Endothelial cell of umbilical vein (primary cell): ENCODE measurements around the gene BANF2. TPM values are rescaled to one million over a fixed set of nuclear protein-coding genes. Genes with fewer than 3 reads are reported as not detected.

ENCODE experiments used
- BruUV-seq: library from RNA; stranded (reverse); fragments of 400-500 nt; replicated peaks from 2 replicates; lab custom pipeline; 2021; lab: Mats Ljungman, UMichigan
- CTCF ChIA-PET: fragments of 300-600, 350-600 bp; sonication (Branson Sonifier 250); formaldehyde crosslinking; loops from one replicate; lab custom pipeline; 2021; ENCODE audit warnings: antibody characterized with exemption, inconsistent platforms; lab: Charles Lee
- POLR2A ChIA-PET: fragments of 300-600, 350-600 bp; sonication (Branson Sonifier 250); formaldehyde crosslinking; loops from one replicate; lab custom pipeline; 2021; ENCODE audit warnings: antibody characterized with exemption, inconsistent platforms; lab: Charles Lee
- DNase-seq: peaks from one replicate; pipeline ENCODE4 v3.0.0-alpha.2; 2011; ENCODE audit warnings: low read depth, low spot score
- FAIRE-seq: peaks from 2 replicates; lab custom pipeline; 2011; peaks lifted over from hg19 to GRCh38; lab: Jason Lieb, UNC
- H2AFZ ChIP-seq: 2 replicates; pipeline ENCODE4 v1.6.0; 2012; ENCODE audit warnings: low read depth, low read length, control low read depth, inconsistent platforms
- H3K27ac ChIP-seq: 2 replicates; pipeline ENCODE4 v1.5.1; 2011; ENCODE audit warnings: low read depth, mild to moderate bottlenecking, control low read depth, low read length, moderate library complexity; ENCODE audit not compliant: insufficient read depth
- H3K27me3 ChIP-seq, 2 experiments: 2 replicates each; pipeline versions ENCODE4 v1.6.0 to v1.6.1; 2011; ENCODE audit warnings: low read length in 2 of 2, mixed read lengths in 1 of 2; ENCODE audit not compliant: control insufficient read depth in 2 of 2, insufficient read depth in 2 of 2
- H3K36me3 ChIP-seq, 2 experiments: 2 replicates in 1 of 2; 3 replicates in 1 of 2; pipeline ENCODE4 v1.5.1; 2011; ENCODE audit warnings: low read length in 2 of 2, mild to moderate bottlenecking in 1 of 2, moderate library complexity in 1 of 2; ENCODE audit not compliant: control insufficient read depth in 2 of 2, insufficient read depth in 2 of 2; ENCODE audit errors: extremely low read depth in 1 of 2
- H3K4me1 ChIP-seq: 3 replicates; pipeline ENCODE4 v1.5.1; 2011; ENCODE audit warnings: mild to moderate bottlenecking, low read length; ENCODE audit not compliant: control insufficient read depth, insufficient read depth; ENCODE audit errors: extremely low read depth
- H3K4me2 ChIP-seq: 2 replicates; pipeline ENCODE4 v1.6.1; 2011; ENCODE audit warnings: low read length, control low read depth, mixed read lengths; ENCODE audit not compliant: insufficient read depth
- H3K4me3 ChIP-seq, 3 experiments: fragments of 200-600 bp in 1 of 3; sonication (generic), shearing (Covaris generic) in 1 of 3; replicated peaks in 1 of 3; 2 replicates each; pipeline ENCODE4 v1.5.1; 2011 to 2016; ENCODE audit warnings: control low read depth in 3 of 3, low read length in 3 of 3, mild to moderate bottlenecking in 2 of 3, inconsistent platforms in 1 of 3, low read depth in 1 of 3, moderate library complexity in 1 of 3; ENCODE audit not compliant: insufficient read depth in 1 of 3
- H3K79me2 ChIP-seq: 2 replicates; pipeline ENCODE4 v1.6.0; 2012; ENCODE audit warnings: low read length, inconsistent platforms; ENCODE audit not compliant: control insufficient read depth, insufficient read depth
- H3K9ac ChIP-seq: replicated peaks from 2 replicates; pipeline ENCODE3; 2011; ENCODE audit warnings: low read length, control low read depth; ENCODE audit not compliant: insufficient read depth; ENCODE audit errors: extremely low read depth
- H3K9me1 ChIP-seq: replicated peaks from 3 replicates; pipeline ENCODE4 v1.6.0; 2011; ENCODE audit warnings: mild to moderate bottlenecking, low read length; ENCODE audit not compliant: control insufficient read depth, insufficient read depth; ENCODE audit errors: extremely low read depth
- H3K9me3 ChIP-seq: replicated peaks from 2 replicates; pipeline ENCODE4 v1.5.1; 2012; ENCODE audit warnings: low read length, inconsistent platforms; ENCODE audit not compliant: control insufficient read depth, insufficient read depth
- H4K20me1 ChIP-seq: replicated peaks from 2 replicates; pipeline ENCODE3; 2011; ENCODE audit warnings: mild to moderate bottlenecking, low read length; ENCODE audit not compliant: control insufficient read depth, insufficient read depth; ENCODE audit errors: extremely low read depth
- EZH2 ChIP-seq: IDR thresholded peaks from 2 replicates; pipeline ENCODE4 v1.6.1; 2012; ENCODE audit warnings: borderline replicate concordance, low read depth, mild to moderate bottlenecking, moderate library complexity, low read length, inconsistent platforms; ENCODE audit not compliant: severe bottlenecking
- FOS ChIP-seq: IDR thresholded peaks from 2 replicates; pipeline ENCODE4 v1.6.1; 2011; ENCODE audit warnings: mild to moderate bottlenecking, low read length, moderate library complexity, borderline replicate concordance; ENCODE audit not compliant: insufficient read depth
- GATA2 ChIP-seq: IDR thresholded peaks from 2 replicates; pipeline ENCODE4 v1.7.0; 2011; ENCODE audit warnings: low read depth, mild to moderate bottlenecking, moderate library complexity, mixed read lengths, low read length; ENCODE audit not compliant: insufficient read length, insufficient read depth
- JUN ChIP-seq: IDR thresholded peaks from 2 replicates; pipeline ENCODE4 v1.6.1; 2011; ENCODE audit warnings: borderline replicate concordance, low read depth; ENCODE audit not compliant: insufficient read length, insufficient read depth
- MYC ChIP-seq: IDR thresholded peaks from one replicate; pipeline ENCODE4 v1.6.1; 2011; ENCODE audit warnings: mild to moderate bottlenecking, low read depth, low read length
- POLR2A ChIP-seq: IDR thresholded peaks from 2 replicates; pipeline ENCODE4 v1.6.1; 2012; ENCODE audit warnings: low read depth, mild to moderate bottlenecking, control low read depth, low read length
- POLR2AphosphoS5 ChIP-seq: IDR thresholded peaks from 2 replicates; pipeline ENCODE4 v1.6.1; 2012; ENCODE audit warnings: low read depth, mild to moderate bottlenecking, control low read depth, low read length, moderate library complexity; ENCODE audit not compliant: insufficient read depth
- dilution Hi-C: fragments of 300-500 bp; cut with MboI; formaldehyde crosslinking; loops from one replicate; pipeline ENCODE4 v1.15.0; 2019; ENCODE audit warnings: low sequenced_read_pairs; ENCODE audit not compliant: extremely low pct_ligation_motif_present
- intact Hi-C: fragments of 100-400 bp; cut with micrococcal nuclease; formaldehyde crosslinking; loops from one replicate; pipeline ENCODE4 v1.10.0; 2022
- polyA plus RNA-seq, 4 experiments: library from polyadenylated mRNA; depleted of rRNA in 3 of 4; stranded (reverse) in 3 of 4; unstranded in 1 of 4; fragments of >200 nt; gene quantifications; 2 replicates each; pipeline versions ENCODE4 v1.2.1 to v1.2.3, GENCODE V29; 2011 to 2012; ENCODE audit warnings: missing spikeins in 1 of 4
- total RNA-seq: library from RNA; stranded (reverse); gene quantifications from 2 replicates; pipeline ENCODE4 v1.2.3, GENCODE V29; 2021
- TF ChIP-seq, protein P1 (sequence below): IDR thresholded peaks from 2 replicates; pipeline ENCODE4 v1.6.1; 2011; ENCODE audit not compliant: insufficient read depth, insufficient read length
- TF ChIP-seq, protein P2 (sequence below), 2 donors: IDR thresholded peaks; 1 replicate in 1 of 2; 2 replicates in 1 of 2; pipeline ENCODE4 v1.5.1; 2011; ENCODE audit warnings: low read length in 2 of 2, mild to moderate bottlenecking in 2 of 2, moderate library complexity in 2 of 2, control low read depth in 1 of 2, inconsistent platforms in 1 of 2, low read depth in 1 of 2; ENCODE audit not compliant: insufficient read depth in 1 of 2; ENCODE audit errors: extremely low read depth in 1 of 2

The BANF2 gene
- total and polyA plus RNA-seq, 2 donors (not counting 3 experiments of a cell fraction or from before 2014, with no cell fraction given): not detected

GRCh38 chr20:17676378-17676759, 23.4 kb upstream of the BANF2 start:
- no peak overlapping the region for H3K4me3 ChIP-seq
- H3K27ac ChIP-seq: no peak overlapping the region
- peaks cover 13% of the 10 kb centered on the region for H4K20me1 ChIP-seq
- DNase-seq (no peak), FAIRE-seq (no peak)
- TF ChIP-seq GATA2: no peak
- TF ChIP-seq POLR2A: no peak
- TF ChIP-seq, protein P1, sequence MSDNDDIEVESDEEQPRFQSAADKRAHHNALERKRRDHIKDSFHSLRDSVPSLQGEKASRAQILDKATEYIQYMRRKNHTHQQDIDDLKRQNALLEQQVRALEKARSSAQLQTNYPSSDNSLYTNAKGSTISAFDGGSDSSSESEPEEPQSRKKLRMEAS: no peak
- TF ChIP-seq, protein P2, sequence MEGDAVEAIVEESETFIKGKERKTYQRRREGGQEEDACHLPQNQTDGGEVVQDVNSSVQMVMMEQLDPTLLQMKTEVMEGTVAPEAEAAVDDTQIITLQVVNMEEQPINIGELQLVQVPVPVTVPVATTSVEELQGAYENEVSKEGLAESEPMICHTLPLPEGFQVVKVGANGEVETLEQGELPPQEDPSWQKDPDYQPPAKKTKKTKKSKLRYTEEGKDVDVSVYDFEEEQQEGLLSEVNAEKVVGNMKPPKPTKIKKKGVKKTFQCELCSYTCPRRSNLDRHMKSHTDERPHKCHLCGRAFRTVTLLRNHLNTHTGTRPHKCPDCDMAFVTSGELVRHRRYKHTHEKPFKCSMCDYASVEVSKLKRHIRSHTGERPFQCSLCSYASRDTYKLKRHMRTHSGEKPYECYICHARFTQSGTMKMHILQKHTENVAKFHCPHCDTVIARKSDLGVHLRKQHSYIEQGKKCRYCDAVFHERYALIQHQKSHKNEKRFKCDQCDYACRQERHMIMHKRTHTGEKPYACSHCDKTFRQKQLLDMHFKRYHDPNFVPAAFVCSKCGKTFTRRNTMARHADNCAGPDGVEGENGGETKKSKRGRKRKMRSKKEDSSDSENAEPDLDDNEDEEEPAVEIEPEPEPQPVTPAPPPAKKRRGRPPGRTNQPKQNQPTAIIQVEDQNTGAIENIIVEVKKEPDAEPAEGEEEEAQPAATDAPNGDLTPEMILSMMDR (IDR thresholded peaks at IDR 0.05; ENCODE audit: extremely low read depth in 1 of 2, insufficient read depth in 1 of 2, low read depth in 1 of 2, low read length in 2 of 2): no peak
- TF ChIP-seq EZH2: no peak
- ChIA-PET CTCF (interaction anchor here (1.1 to 1.2 kb wide), 2 partner anchors 22 to 221 kb away, joined by 3 read pairs; no protein-coding TSS in a partner anchor), POLR2A (no interaction called here)
- H3K27me3 ChIP-seq: no peaks in the 10 kb centered on the region
- no peak overlapping the region for H3K4me2 ChIP-seq
- H3K36me3 ChIP-seq: peaks cover 0 to 2% of the 10 kb centered on the region in 2 experiments
- peaks cover 9% of the 10 kb centered on the region for H3K4me1 ChIP-seq
- dilution Hi-C loops (no loop called here), intact Hi-C loops (no loop called here)
- H3K9me3 ChIP-seq: no peaks in the 10 kb centered on the region
- no TSS peak for BruUV-seq
- no peaks in the 10 kb centered on the region for H3K9me1 ChIP-seq
- H3K79me2 ChIP-seq: peaks cover 88% of the 10 kb centered on the region
- no peak overlapping the region for H2AFZ ChIP-seq
- no peak overlapping the region for H3K9ac ChIP-seq

GRCh38 chr20:17676942-17677341, 22.8 kb upstream of the BANF2 start:
- ChIA-PET CTCF (interaction anchor here (1.2 to 1.4 kb wide), 2 partner anchors 221 to 262 kb away, joined by 3 read pairs; no protein-coding TSS in a partner anchor), POLR2A (no interaction called here)
- no peak for TF ChIP-seq EZH2
- TF ChIP-seq, protein P2 (IDR thresholded peaks at IDR 0.05; ENCODE audit: extremely low read depth in 1 of 2, insufficient read depth in 1 of 2, low read depth in 1 of 2, low read length in 2 of 2): no peak
- TF ChIP-seq GATA2: no peak
- no peak for TF ChIP-seq FOS
- no peak for TF ChIP-seq POLR2AphosphoS5
- no peak for TF ChIP-seq POLR2A
- TF ChIP-seq JUN: no peak
- TF ChIP-seq MYC: no peak
- TF ChIP-seq, protein P1: no peak
- Histone ChIP-seq H4K20me1 (peaks cover 13% of the 10 kb centered on the region), H2AFZ (no peak overlapping the region), H3K9ac (no peak overlapping the region), H3K9me1 (no peaks in the 10 kb centered on the region), H3K36me3 (peaks cover 0 to 2% of the 10 kb centered on the region in 2 experiments), H3K4me2 (no peak overlapping the region), H3K4me1 (peaks cover 9% of the 10 kb centered on the region), H3K27ac (no peak overlapping the region), H3K27me3 (no peaks in the 10 kb centered on the region), H3K9me3 (no peaks in the 10 kb centered on the region), H3K79me2 (peaks cover 82% of the 10 kb centered on the region), H3K4me3 (no peak overlapping the region)
- intact Hi-C loops: no loop called here
- no TSS peak for BruUV-seq
- dilution Hi-C loops: no loop called here
- no peak for FAIRE-seq
- no peak for DNase-seq
